NCI-H2196 (cell line): ENCODE data around the gene ANKRD16.

Experiments used
- DNase-seq: peaks from one replicate; lab custom pipeline; 2025; ENCODE audit not compliant: unreplicated experiment; lab: John Stamatoyannopoulos, UW

Gene ANKRD16

GRCh38 chr10:5904227-5904626 lies 14.5 kb upstream of the ANKRD16 start:
- DNase-seq: no peak

GRCh38 chr10:5903563-5903962 lies 13.9 kb upstream of the ANKRD16 start:
- no peak for DNase-seq

GRCh38 chr10:5902511-5903274 lies 13.0 kb upstream of the ANKRD16 start:
- no peak for DNase-seq

- DNase-seq: no peak
Observed at GRCh38 chr10:5900247-5900646, 10.6 kb upstream of the ANKRD16 start.

- no peak for DNase-seq
Observed at GRCh38 chr10:5898163-5898562, 8.5 kb upstream of the ANKRD16 start.

GRCh38 chr10:5897504-5897903 lies 7.8 kb upstream of the ANKRD16 start:
- DNase-seq: no peak

GRCh38 chr10:5897053-5897340 lies 7.3 kb upstream of the ANKRD16 start:
- DNase-seq: no peak

- DNase-seq: no peak
Observed at GRCh38 chr10:5896208-5897052, 6.7 kb upstream of the ANKRD16 start.

- DNase-seq: no peak
Observed at GRCh38 chr10:5895804-5896203, 6.1 kb upstream of the ANKRD16 start.

- DNase-seq: no peak
Observed at GRCh38 chr10:5895365-5895764, 5.7 kb upstream of the ANKRD16 start.

- no peak for DNase-seq
Observed at GRCh38 chr10:5894873-5895272, 5.2 kb upstream of the ANKRD16 start.

- DNase-seq: no peak
Observed at GRCh38 chr10:5894403-5894802, 4.7 kb upstream of the ANKRD16 start.

GRCh38 chr10:5893321-5893720 lies 3.6 kb upstream of the ANKRD16 start:
- no peak for DNase-seq

GRCh38 chr10:5892007-5892406 lies 2.3 kb upstream of the ANKRD16 start:
- no peak for DNase-seq

- no peak for DNase-seq
Observed at GRCh38 chr10:5891009-5891408, 1.3 kb upstream of the ANKRD16 start.

GRCh38 chr10:5890452-5890915 lies 791 bp upstream of the ANKRD16 start:
- DNase-seq: no peak

GRCh38 chr10:5888843-5889623 lies 660 bp downstream of the ANKRD16 start:
- DNase-seq: no peak

- no peak for DNase-seq
Observed at GRCh38 chr10:5888351-5888750, 1.3 kb downstream of the ANKRD16 start.

GRCh38 chr10:5887641-5888040 lies 2.1 kb downstream of the ANKRD16 start:
- no peak for DNase-seq

- DNase-seq: no peak
Observed at GRCh38 chr10:5887029-5887428, 2.7 kb downstream of the ANKRD16 start.

GRCh38 chr10:5885619-5886018 lies 4.1 kb downstream of the ANKRD16 start:
- no peak for DNase-seq

- DNase-seq: no peak
Observed at GRCh38 chr10:5882961-5883360, 6.7 kb downstream of the ANKRD16 start.
